ENCODE results near the gene SLC7A1. TPM values are rescaled to one million over a fixed set of nuclear protein-coding genes. Genes with fewer than 3 reads are reported as not detected.

SLC7A1 gene
- total RNA-seq, 2 donors from 2014 or later = 19.1 to 35.3 TPM

DNA sequence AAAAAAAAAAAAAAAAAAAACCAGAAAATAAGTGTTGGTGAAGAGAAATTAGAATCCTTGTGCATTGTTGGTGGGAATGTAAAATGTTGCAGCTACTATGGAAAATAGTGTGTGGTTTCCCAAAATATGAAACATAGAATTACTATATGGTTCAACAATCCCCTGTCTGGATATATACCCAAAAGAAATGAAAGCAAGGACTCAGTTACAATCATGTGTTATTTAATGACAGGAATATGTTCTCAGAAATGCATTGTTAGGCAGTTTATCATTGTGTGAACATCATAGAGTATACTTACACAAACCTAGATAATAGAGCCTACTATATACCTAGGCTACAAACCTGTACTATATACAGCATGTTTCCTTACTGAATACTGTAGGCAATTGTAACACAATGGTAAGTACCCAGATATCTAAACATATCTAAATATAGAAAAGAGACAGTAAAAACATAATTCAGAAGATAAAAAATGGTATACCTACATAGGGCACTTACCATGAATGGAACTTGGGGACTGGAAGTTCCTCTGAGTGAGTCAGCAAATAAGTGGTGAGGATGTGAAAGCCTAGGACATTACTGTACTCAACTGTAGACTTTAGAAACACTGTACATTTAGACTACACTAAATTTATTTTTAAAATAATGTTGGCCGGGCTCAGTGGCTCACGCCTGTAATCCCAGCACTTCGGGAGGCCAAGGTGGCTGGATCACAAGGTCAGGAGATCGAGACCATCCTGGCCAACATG is 25.7 kb upstream of the SLC7A1 start:
- TF ChIP-seq POLR2AphosphoS5 (IDR thresholded peaks at IDR 0.05) (no peak), POLR2A (IDR thresholded peaks at IDR 0.05) (no peak), CTCF (IDR thresholded peaks at IDR 0.05) (no peak)
- H3K27ac ChIP-seq = no peak overlapping the region
- WGBS = 97% methylated on average over 4 of the region's 4 CpGs

DNA sequence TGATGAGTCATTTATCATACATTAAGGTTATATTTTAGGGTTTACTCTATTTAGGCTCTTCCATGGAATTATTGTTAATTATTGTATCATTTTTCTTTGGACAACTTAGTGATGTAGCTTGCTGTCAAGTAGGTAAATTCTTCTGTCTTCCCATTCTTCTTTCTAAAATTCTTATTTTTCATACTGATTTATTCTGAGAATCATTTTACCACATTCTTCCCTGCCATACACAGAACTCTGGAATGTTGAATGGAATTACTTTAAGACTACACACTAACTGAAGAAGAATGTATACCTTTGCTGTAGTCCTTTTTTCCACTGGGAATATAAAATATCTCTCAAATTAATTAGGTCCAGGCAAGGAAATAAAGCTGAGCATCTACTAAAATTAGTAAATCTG is 24.5 kb upstream of the SLC7A1 start:
- Histone ChIP-seq H3K4me3 (no peak overlapping the region), H3K27ac (no peak overlapping the region), H3K9me3 (no peaks in the 10 kb centered on the region), H3K27me3 (replicated peaks; ENCODE audit: insufficient read depth) (no peaks in the 10 kb centered on the region), H3K36me3 (no peaks in the 10 kb centered on the region), H3K4me1 (replicated peaks) (no peaks in the 10 kb centered on the region)
- no peak for TF ChIP-seq POLR2AphosphoS5 (IDR thresholded peaks at IDR 0.05)
- TF ChIP-seq POLR2A (IDR thresholded peaks at IDR 0.05) = no peak
- no peak for TF ChIP-seq CTCF (IDR thresholded peaks at IDR 0.05)
- intact Hi-C loops (cut with DNase I) = no loop called here
- DNase-seq (ENCODE audit: low spot score) = no peak

More for the DNA sequence above, 25.7 kb upstream of the SLC7A1 start:
- intact Hi-C loops (cut with DNase I) = no loop called here
- Histone ChIP-seq H3K27me3 (replicated peaks; ENCODE audit: insufficient read depth) (no peaks in the 10 kb centered on the region), H3K4me3 (no peak overlapping the region), H3K4me1 (replicated peaks) (no peaks in the 10 kb centered on the region), H3K9me3 (no peaks in the 10 kb centered on the region), H3K36me3 (no peaks in the 10 kb centered on the region)
- no peak for DNase-seq (ENCODE audit: low spot score)

DNA sequence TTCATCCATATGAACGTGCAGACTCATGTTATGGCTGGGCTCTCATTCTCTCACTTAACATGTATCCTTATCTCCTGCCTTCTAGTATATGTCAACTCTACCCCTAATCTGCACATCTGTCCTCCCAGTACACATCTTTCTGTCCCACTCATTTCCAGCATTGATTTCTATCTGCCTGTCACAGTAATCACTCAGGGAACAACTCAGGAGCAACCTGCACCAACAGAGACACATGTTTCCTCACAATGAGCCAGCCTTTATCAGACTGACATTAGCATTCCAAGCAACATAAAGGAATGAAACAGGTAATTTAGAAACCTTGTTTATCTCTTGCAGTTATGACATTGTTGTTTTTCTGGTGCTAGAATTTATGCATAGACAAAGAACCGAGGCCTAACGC is 17.6 kb upstream of the SLC7A1 start:
- no peak overlapping the region for H3K27ac ChIP-seq
- H3K4me3 ChIP-seq = no peak overlapping the region
- no peaks in the 10 kb centered on the region for H3K36me3 ChIP-seq
- H3K9me3 ChIP-seq = no peaks in the 10 kb centered on the region
- intact Hi-C loops (cut with DNase I) = no loop called here
- H3K27me3 ChIP-seq (replicated peaks; ENCODE audit: insufficient read depth) = no peaks in the 10 kb centered on the region
- no peak for DNase-seq (ENCODE audit: low spot score)
- no peaks in the 10 kb centered on the region for H3K4me1 ChIP-seq (replicated peaks)
- TF ChIP-seq POLR2AphosphoS5 (IDR thresholded peaks at IDR 0.05) (no peak), CTCF (IDR thresholded peaks at IDR 0.05) (no peak), POLR2A (IDR thresholded peaks at IDR 0.05) (no peak)
- WGBS = 75% methylated on average over 3 of the region's 3 CpGs

DNA sequence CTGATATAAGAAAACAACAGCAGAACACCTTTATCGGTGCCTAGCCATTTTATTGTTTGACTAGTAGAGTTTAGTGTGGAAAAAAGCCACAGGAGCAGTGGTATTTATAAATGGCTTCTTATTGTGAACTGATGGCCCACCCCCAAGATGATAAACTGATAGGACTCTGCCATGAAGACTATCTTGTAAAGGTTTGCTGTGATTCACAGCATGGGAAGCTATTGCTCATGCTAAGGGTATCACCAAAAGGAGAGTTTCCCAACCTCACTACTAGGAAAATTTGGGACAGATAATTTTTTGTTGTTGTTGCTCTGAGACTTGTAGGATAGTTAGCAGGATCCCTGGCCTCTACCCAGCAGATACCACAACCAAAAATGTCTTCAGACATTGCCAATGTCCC is 12.0 kb upstream of the SLC7A1 start:
- Histone ChIP-seq H3K4me3 (no peak overlapping the region), H3K27me3 (replicated peaks; ENCODE audit: insufficient read depth) (no peaks in the 10 kb centered on the region), H3K4me1 (replicated peaks) (no peaks in the 10 kb centered on the region), H3K27ac (no peak overlapping the region), H3K36me3 (no peaks in the 10 kb centered on the region), H3K9me3 (no peaks in the 10 kb centered on the region)
- no peak for DNase-seq (ENCODE audit: low spot score)
- intact Hi-C loops (cut with DNase I) = no loop called here
- WGBS = 67% methylated on average over 1 of the region's 1 CpG
- TF ChIP-seq CTCF (IDR thresholded peaks at IDR 0.05) (no peak), POLR2A (IDR thresholded peaks at IDR 0.05) (no peak), POLR2AphosphoS5 (IDR thresholded peaks at IDR 0.05) (no peak)

DNA sequence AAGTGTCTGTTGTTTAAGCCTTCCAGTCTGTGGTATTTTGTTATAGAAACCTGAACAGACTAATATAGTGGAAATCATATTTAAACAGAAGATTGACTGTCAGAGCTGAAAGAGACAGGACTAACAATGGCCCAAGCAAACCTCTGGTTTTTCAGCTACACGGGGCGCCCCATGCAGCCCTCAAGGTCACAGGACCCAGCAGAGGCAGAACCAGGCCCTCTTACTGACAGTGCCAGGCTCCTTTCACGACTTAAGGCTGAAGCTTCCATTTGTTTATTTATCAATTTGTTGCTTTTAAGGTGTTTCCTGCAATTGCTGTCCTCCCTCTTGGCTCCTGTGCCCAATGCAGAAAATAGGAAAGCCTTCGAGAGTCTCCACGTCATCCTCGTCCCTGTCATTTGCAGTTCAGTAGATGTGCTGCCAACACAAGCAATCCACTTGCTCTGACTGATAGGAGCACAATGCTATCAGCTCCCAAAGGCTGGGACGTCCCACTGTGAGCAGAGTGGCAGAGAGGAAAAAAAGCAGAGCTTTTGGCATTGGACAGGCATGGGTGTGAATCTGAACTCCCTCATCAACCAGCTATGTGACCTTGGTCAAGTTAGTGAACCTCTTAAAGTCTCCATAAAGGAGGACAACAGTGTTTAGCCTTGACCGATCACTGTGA is 10.5 kb upstream of the SLC7A1 start:
- no peaks in the 10 kb centered on the region for H3K9me3 ChIP-seq
- no peaks in the 10 kb centered on the region for H3K4me1 ChIP-seq (replicated peaks)
- no peak for DNase-seq (ENCODE audit: low spot score)
- 78% methylated on average over 8 of the region's 8 CpGs for WGBS
- no peaks in the 10 kb centered on the region for H3K36me3 ChIP-seq
- no peak overlapping the region for H3K27ac ChIP-seq
- no peak for TF ChIP-seq POLR2A (IDR thresholded peaks at IDR 0.05)
- no peak for TF ChIP-seq POLR2AphosphoS5 (IDR thresholded peaks at IDR 0.05)
- H3K4me3 ChIP-seq = no peak overlapping the region
- intact Hi-C loops (cut with DNase I) = no loop called here
- no peaks in the 10 kb centered on the region for H3K27me3 ChIP-seq (replicated peaks; ENCODE audit: insufficient read depth)
